ENCODE measurements around the gene CCNC. TPM values are rescaled to one million over a fixed set of nuclear protein-coding genes. Genes with fewer than 3 reads are reported as not detected.

CCNC gene
- total RNA-seq, 1 donor from 2014 or later = 15.1 TPM

DNA sequence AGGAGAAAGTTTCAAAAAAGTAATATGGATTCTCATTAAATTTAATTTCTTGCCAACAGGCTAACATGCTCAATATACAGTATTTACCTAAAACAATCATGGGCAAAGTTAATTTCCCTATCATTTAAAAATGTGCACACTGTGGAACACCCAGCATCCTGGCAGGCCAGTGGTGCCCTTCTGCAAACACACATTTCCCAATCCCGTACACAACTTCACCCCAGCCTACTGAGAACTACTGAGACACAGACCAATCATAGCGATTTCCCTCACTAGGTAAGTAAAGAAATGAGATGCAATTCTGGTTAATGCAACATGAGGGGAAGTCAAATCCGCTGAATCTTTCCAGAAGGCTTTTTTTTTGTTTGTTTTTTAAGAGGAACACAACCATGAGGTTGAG, 60.8 kb downstream of the CCNC start:
- DNase-seq = no peak
- Histone ChIP-seq H3K9me3 (replicated peaks) (no peaks in the 10 kb centered on the region), H3K4me1 (peaks cover under 1% of the 10 kb centered on the region), H3K27me3 (ENCODE audit: low read depth) (no peaks in the 10 kb centered on the region), H3K4me3 (no peak overlapping the region), H3K27ac (replicated peaks) (no peak overlapping the region), H3K36me3 (peaks cover 37% of the 10 kb centered on the region)
- intact Hi-C loops (cut with micrococcal nuclease) = no loop called here
- no peak for TF ChIP-seq CTCF (IDR thresholded peaks at IDR 0.05; ENCODE audit: borderline replicate concordance)

GRCh38 chr6:99501762-99502161, 66.7 kb downstream of the CCNC start:
- H3K9me3 ChIP-seq (replicated peaks) = no peaks in the 10 kb centered on the region
- no peak for TF ChIP-seq CTCF (IDR thresholded peaks at IDR 0.05; ENCODE audit: borderline replicate concordance)
- no peaks in the 10 kb centered on the region for H3K27me3 ChIP-seq (ENCODE audit: low read depth)
- H3K27ac ChIP-seq (replicated peaks) = no peak overlapping the region
- H3K4me1 ChIP-seq = peaks cover 6% of the 10 kb centered on the region
- no peak for DNase-seq
- no peak overlapping the region for H3K4me3 ChIP-seq
- peaks cover 52% of the 10 kb centered on the region for H3K36me3 ChIP-seq
- intact Hi-C loops (cut with micrococcal nuclease) = no loop called here

GRCh38 chr6:99498421-99498820, 70.0 kb downstream of the CCNC start:
- H3K9me3 ChIP-seq (replicated peaks) = no peaks in the 10 kb centered on the region
- H3K27ac ChIP-seq (replicated peaks) = no peak overlapping the region
- peaks cover 35% of the 10 kb centered on the region for H3K36me3 ChIP-seq
- no peak for DNase-seq
- no peak overlapping the region for H3K4me3 ChIP-seq
- H3K27me3 ChIP-seq (ENCODE audit: low read depth) = no peaks in the 10 kb centered on the region
- H3K4me1 ChIP-seq = peaks cover 6% of the 10 kb centered on the region
- intact Hi-C loops (cut with micrococcal nuclease) = no loop called here
- no peak for TF ChIP-seq CTCF (IDR thresholded peaks at IDR 0.05; ENCODE audit: borderline replicate concordance)

DNA sequence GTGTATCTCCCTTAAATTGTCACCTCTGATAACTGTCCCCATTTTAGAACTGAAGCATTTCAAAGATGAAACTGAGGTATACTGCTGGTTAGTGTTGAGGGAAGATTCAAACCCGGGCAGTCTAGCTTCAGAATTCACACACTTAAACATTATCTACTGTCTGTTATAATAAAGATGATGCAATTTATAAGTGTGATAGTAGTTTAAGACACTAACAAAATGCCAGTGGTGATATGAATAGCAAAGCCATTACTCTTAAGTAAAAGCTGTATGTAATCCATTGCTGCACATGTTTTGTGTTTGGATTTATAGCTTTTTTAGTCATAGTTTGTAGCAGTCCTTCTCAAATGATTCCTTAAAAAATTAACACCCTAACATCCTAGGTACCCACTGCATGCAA, 73.0 kb downstream of the CCNC start:
- intact Hi-C loops (cut with micrococcal nuclease) = no loop called here

More for the DNA sequence above, 73.0 kb downstream of the CCNC start:
- H3K27ac ChIP-seq (replicated peaks) = no peak overlapping the region
- H3K36me3 ChIP-seq = peaks cover 15% of the 10 kb centered on the region
- no peaks in the 10 kb centered on the region for H3K9me3 ChIP-seq (replicated peaks)
- no peak for TF ChIP-seq CTCF (IDR thresholded peaks at IDR 0.05; ENCODE audit: borderline replicate concordance)
- no peak for DNase-seq
- H3K4me3 ChIP-seq = no peak overlapping the region
- H3K4me1 ChIP-seq = peaks cover 16% of the 10 kb centered on the region
- no peaks in the 10 kb centered on the region for H3K27me3 ChIP-seq (ENCODE audit: low read depth)

Other genes with a start within 250 kb of the CCNC start
- gene FAXC, start 219.0 kb downstream of the CCNC start, total RNA-seq = 0.49 TPM
- 36.2 TPM for gene COQ3, start 174.5 kb downstream of the CCNC start, total RNA-seq
- 52.0 TPM for gene PNISR, start 143.4 kb downstream of the CCNC start, total RNA-seq
- 13.4 TPM for gene USP45, start 53.2 kb downstream of the CCNC start, total RNA-seq
- gene PRDM13, start 38.2 kb upstream of the CCNC start, total RNA-seq = not detected